Activated B cell treated with CpG ODN at 0.5 μM for 24 hours (primary cell): ENCODE data around the gene PDZD7. TPM values are rescaled to one million over a fixed set of nuclear protein-coding genes. Genes with fewer than 3 reads are reported as not detected.

Experiments used
- ATAC-seq: fragments of 200-7000 bp; cut with Tn5 transposase; one replicate; pipeline ENCODE4 v1.10.0; 2021; ENCODE audit warnings: low read depth, mild to moderate bottlenecking, moderate library complexity
- CTCF ChIA-PET: fragments of 350-600 bp; sonication (Branson Sonifier 250); formaldehyde crosslinking; loops from one replicate; lab custom pipeline; 2021; ENCODE audit warnings: antibody characterized with exemption; lab: Charles Lee
- POLR2A ChIA-PET: fragments of 350-600 bp; sonication (Branson Sonifier 250); formaldehyde crosslinking; loops from one replicate; lab custom pipeline; 2021; ENCODE audit warnings: antibody characterized with exemption; lab: Charles Lee
- DNase-seq: peaks from one replicate; pipeline ENCODE4 v3.0.0; 2022
- H3K27ac Mint-ChIP-seq: one replicate; pipeline ENCODE4 v1.8.0; 2020; ENCODE audit warnings: mixed read lengths
- H3K27me3 Mint-ChIP-seq: one replicate; pipeline ENCODE4 v1.8.0; 2021; ENCODE audit warnings: mixed read lengths
- H3K36me3 Mint-ChIP-seq: one replicate; pipeline ENCODE4 v1.8.0; 2021; ENCODE audit warnings: low read depth, mixed read lengths
- H3K4me1 Mint-ChIP-seq: one replicate; pipeline ENCODE4 v1.8.0; 2021; ENCODE audit warnings: mixed read lengths
- H3K4me3 Mint-ChIP-seq: one replicate; pipeline ENCODE4 v1.8.0; 2020; ENCODE audit warnings: mild to moderate bottlenecking, mixed read lengths
- H3K9me3 Mint-ChIP-seq: one replicate; pipeline ENCODE4 v1.8.0; 2020; ENCODE audit warnings: mixed read lengths
- intact Hi-C: fragments of 100-400 bp; cut with micrococcal nuclease; formaldehyde crosslinking; loops from one replicate; pipeline ENCODE4 v1.15.1; 2024
- total RNA-seq: library from RNA; stranded (reverse); gene quantifications from 2 replicates; pipeline ENCODE4 v1.2.3, GENCODE V29; 2022
- TF ChIP-seq, protein P1 (sequence below): fragments of 200-600 bp; IDR thresholded peaks from one replicate; pipeline ENCODE4 v1.8.0; 2022; ENCODE audit warnings: antibody characterized with exemption, mild to moderate bottlenecking

The PDZD7 gene
- total RNA-seq, 1 donor from 2014 or later = 0.11 TPM

GRCh38 chr10:101044117-101044516 lies 13.2 kb upstream of the PDZD7 start:
- Mint-ChIP-seq H3K36me3 (peaks cover 7% of the 10 kb centered on the region), H3K27me3 (peaks cover 22% of the 10 kb centered on the region), H3K4me1 (peaks cover 17% of the 10 kb centered on the region), H3K9me3 (no peaks in the 10 kb centered on the region), H3K4me3 (no peak overlapping the region), H3K27ac (no peak overlapping the region)
- ChIA-PET CTCF (interaction anchor here (1.0 to 5.9 kb wide), 5 partner anchors 8 to 97 kb away, joined by 3 to 58 read pairs (median 53); partner anchors contain the start of gene KAZALD1), POLR2A (interaction anchor here (0.9 to 1.9 kb wide), 2 partner anchors 13 to 27 kb away, joined by 8 to 18 read pairs; partner anchors contain the start of genes PDZD7 and SFXN3)
- no peak for ATAC-seq
- intact Hi-C loops = loop anchor here (5.0 kb wide), 1 partner anchor 248 kb away; no protein-coding TSS in a partner anchor
- no peak for DNase-seq
- TF ChIP-seq, protein P1, sequence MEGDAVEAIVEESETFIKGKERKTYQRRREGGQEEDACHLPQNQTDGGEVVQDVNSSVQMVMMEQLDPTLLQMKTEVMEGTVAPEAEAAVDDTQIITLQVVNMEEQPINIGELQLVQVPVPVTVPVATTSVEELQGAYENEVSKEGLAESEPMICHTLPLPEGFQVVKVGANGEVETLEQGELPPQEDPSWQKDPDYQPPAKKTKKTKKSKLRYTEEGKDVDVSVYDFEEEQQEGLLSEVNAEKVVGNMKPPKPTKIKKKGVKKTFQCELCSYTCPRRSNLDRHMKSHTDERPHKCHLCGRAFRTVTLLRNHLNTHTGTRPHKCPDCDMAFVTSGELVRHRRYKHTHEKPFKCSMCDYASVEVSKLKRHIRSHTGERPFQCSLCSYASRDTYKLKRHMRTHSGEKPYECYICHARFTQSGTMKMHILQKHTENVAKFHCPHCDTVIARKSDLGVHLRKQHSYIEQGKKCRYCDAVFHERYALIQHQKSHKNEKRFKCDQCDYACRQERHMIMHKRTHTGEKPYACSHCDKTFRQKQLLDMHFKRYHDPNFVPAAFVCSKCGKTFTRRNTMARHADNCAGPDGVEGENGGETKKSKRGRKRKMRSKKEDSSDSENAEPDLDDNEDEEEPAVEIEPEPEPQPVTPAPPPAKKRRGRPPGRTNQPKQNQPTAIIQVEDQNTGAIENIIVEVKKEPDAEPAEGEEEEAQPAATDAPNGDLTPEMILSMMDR = no peak

GRCh38 chr10:101043363-101043707 lies 12.4 kb upstream of the PDZD7 start:
- peaks cover 14% of the 10 kb centered on the region for H3K4me1 Mint-ChIP-seq
- DNase-seq (no peak), ATAC-seq (no peak)
- H3K27me3 Mint-ChIP-seq = peaks cover 15% of the 10 kb centered on the region
- H3K36me3 Mint-ChIP-seq = peaks cover 10% of the 10 kb centered on the region
- ChIA-PET CTCF (interaction anchor here (1.0 to 5.9 kb wide), 7 partner anchors 8 to 98 kb away, joined by 3 to 58 read pairs (median 37); partner anchors contain the start of genes KAZALD1, PDZD7 and SFXN3), POLR2A (interaction anchor here (0.6 to 2.9 kb wide), 9 partner anchors 8 to 777 kb away, joined by 3 to 24 read pairs (median 8); partner anchors contain the start of genes KAZALD1, PDZD7 and SFXN3)
- H3K27ac Mint-ChIP-seq = peak overlapping the region; percentile 32
- intact Hi-C loops = loop anchor here (5.0 kb wide), 1 partner anchor 249 kb away; no protein-coding TSS in a partner anchor
- no peaks in the 10 kb centered on the region for H3K9me3 Mint-ChIP-seq
- H3K4me3 Mint-ChIP-seq = peak overlapping the region; percentile 99
- TF ChIP-seq, protein P1 = no peak

DNA sequence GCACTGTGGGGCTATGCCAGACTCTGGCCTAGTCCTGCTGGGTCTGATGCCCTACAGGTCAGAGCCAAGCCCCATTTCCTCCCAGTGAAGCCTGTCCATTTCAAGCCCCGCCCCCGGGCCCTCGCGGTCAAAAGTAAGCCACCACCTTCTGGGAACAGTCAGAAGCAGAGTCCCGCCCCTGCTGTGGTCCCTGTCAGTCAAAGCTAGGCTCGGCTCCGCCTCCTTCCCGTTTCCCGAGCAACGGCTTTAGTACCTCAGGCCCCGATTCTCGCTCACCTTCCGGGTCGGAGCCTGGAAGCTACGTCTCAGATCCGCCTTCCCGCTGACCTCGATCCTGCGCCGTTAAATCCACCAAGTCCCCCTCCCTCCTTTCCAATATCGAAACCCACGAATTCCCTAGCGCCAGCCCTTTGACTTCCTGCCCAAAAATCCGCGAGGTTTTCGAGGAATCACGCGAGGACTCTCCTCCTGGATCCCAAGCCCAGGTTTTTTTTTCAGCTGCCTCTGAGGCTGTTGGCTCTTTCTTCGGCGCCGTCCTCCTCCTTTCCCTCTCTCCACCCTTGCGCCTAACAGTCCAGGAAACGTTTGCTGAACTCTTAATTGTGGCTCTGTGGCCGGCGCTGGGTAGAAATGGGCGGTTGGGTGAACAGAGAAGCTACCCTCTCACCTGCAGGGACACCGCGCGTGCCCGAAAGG lies 11.9 kb upstream of the PDZD7 start:
- ATAC-seq = peak; percentile 91

DNA sequence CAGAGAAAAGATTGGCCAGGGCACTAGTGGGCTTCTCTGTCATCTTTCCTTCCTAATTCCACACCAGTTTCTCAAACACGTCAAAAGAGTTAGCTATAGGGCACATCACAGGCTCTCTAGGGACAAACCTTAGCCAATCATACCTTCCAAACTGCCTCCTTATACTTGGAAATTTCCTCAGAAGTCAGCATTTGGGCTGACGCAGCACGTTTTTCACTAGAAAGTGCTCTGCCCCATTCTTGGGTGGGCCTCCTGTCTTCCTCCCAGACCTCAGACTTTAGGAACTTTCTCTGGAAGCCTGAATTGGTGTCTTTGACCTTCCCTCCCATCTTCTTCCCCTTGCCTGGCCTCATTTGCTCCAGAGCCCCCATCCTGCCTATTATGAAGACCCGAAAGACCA lies 11.2 kb upstream of the PDZD7 start:
- H3K4me3 Mint-ChIP-seq = peak overlapping the region; percentile 99
- TF ChIP-seq, protein P1 = no peak
- no peaks in the 10 kb centered on the region for H3K9me3 Mint-ChIP-seq
- intact Hi-C loops = loop anchor here (1.0 to 5.0 kb wide), 4 partner anchors 8 to 250 kb away; partner anchors contain the start of genes PDZD7 and SFXN3
- DNase-seq (no peak), ATAC-seq (no peak)
- H3K27ac Mint-ChIP-seq = peak overlapping the region; percentile 93
- POLR2A ChIA-PET = interaction anchor here (1.2 to 2.9 kb wide), 6 partner anchors 9 to 100 kb away, joined by 5 to 24 read pairs (median 11); partner anchors contain the start of genes KAZALD1, PDZD7 and SFXN3
- CTCF ChIA-PET = interaction anchor here (1.2 to 5.9 kb wide), 8 partner anchors 10 to 99 kb away, joined by 3 to 58 read pairs (median 30); partner anchors contain the start of genes KAZALD1, PDZD7 and SFXN3
- peaks cover 22% of the 10 kb centered on the region for H3K36me3 Mint-ChIP-seq
- H3K27me3 Mint-ChIP-seq = peaks cover 11% of the 10 kb centered on the region
- peaks cover 13% of the 10 kb centered on the region for H3K4me1 Mint-ChIP-seq

More for the DNA sequence above, 11.9 kb upstream of the PDZD7 start:
- Mint-ChIP-seq H3K4me1 (peaks cover 13% of the 10 kb centered on the region), H3K9me3 (no peaks in the 10 kb centered on the region), H3K36me3 (peaks cover 15% of the 10 kb centered on the region), H3K4me3 (peak overlapping the region; percentile 99), H3K27ac (peak overlapping the region; percentile 93), H3K27me3 (peaks cover 14% of the 10 kb centered on the region)
- ChIA-PET CTCF (interaction anchor here (1.0 to 5.9 kb wide), 9 partner anchors 9 to 98 kb away, joined by 3 to 58 read pairs (median 24); partner anchors contain the start of genes KAZALD1, PDZD7 and SFXN3), POLR2A (interaction anchor here (0.6 to 2.9 kb wide), 9 partner anchors 8 to 778 kb away, joined by 3 to 24 read pairs (median 8); partner anchors contain the start of genes KAZALD1, PDZD7 and SFXN3)
- peak; percentile 78 for DNase-seq
- intact Hi-C loops = loop anchor here (1.0 to 5.0 kb wide), 4 partner anchors 7 to 249 kb away; partner anchors contain the start of genes PDZD7 and SFXN3
- TF ChIP-seq, protein P1 = no peak
